Brain pericyte (primary cell): ENCODE data around the gene RHCE.
"Not testable (repeated sequence)": the region's sequence is repeated elsewhere in the genome, so short reads cannot be mapped to it uniquely, and the experiment has no call there.

Source experiments
- DNase-seq: peaks from one replicate; pipeline ENCODE4 v3.0.0-alpha.2; 2012; ENCODE audit warnings: low read depth, low spot score

Gene RHCE

GRCh38 chr1:25420715-25421114 is at the start of gene RHCE:
Gene RHCE (minus strand): TSS chr1:25420825. CDS start chr1:25420786, 39 bp downstream.
- not testable (repeated sequence) for DNase-seq

GRCh38 chr1:25469177-25469576 is 48.6 kb upstream of the RHCE start:
- DNase-seq: no peak

GRCh38 chr1:25468033-25468432 is 47.4 kb upstream of the RHCE start:
- DNase-seq: no peak

GRCh38 chr1:25467616-25468015 is 47.0 kb upstream of the RHCE start:
- no peak for DNase-seq

- DNase-seq: no peak
Observed at GRCh38 chr1:25467193-25467592, 46.6 kb upstream of the RHCE start.

GRCh38 chr1:25462732-25463131 is 42.1 kb upstream of the RHCE start:
- DNase-seq: no peak

- no peak for DNase-seq
Observed at GRCh38 chr1:25461849-25462248, 41.2 kb upstream of the RHCE start.

GRCh38 chr1:25460816-25461215 is 40.2 kb upstream of the RHCE start:
- not testable (repeated sequence) for DNase-seq

GRCh38 chr1:25460020-25460419 is 39.4 kb upstream of the RHCE start:
- DNase-seq: no peak

GRCh38 chr1:25458541-25459298 is 38.1 kb upstream of the RHCE start:
- DNase-seq: no peak

- no peak for DNase-seq
Observed at GRCh38 chr1:25456502-25456901, 35.9 kb upstream of the RHCE start.

- DNase-seq: no peak
Observed at GRCh38 chr1:25451908-25452307, 31.3 kb upstream of the RHCE start.

- no peak for DNase-seq
Observed at GRCh38 chr1:25450891-25451290, 30.3 kb upstream of the RHCE start.

- DNase-seq: no peak
Observed at GRCh38 chr1:25447547-25447946, 26.9 kb upstream of the RHCE start.

- DNase-seq: no peak
Observed at GRCh38 chr1:25445993-25446538, 25.4 kb upstream of the RHCE start.

GRCh38 chr1:25444604-25445003 is 24.0 kb upstream of the RHCE start:
- not testable (repeated sequence) for DNase-seq

GRCh38 chr1:25443030-25443699 is 22.5 kb upstream of the RHCE start:
- DNase-seq: no peak

GRCh38 chr1:25442178-25442577 is 21.6 kb upstream of the RHCE start:
- DNase-seq: no peak

GRCh38 chr1:25439287-25439686 is 18.7 kb upstream of the RHCE start:
- DNase-seq: no peak

GRCh38 chr1:25437672-25438071 is 17.0 kb upstream of the RHCE start:
- no peak for DNase-seq

GRCh38 chr1:25435397-25436108 is 14.9 kb upstream of the RHCE start:
- DNase-seq: no peak
